ENCODE results near the gene NCOA1.
"Not testable (repeated sequence)": the region's sequence is repeated elsewhere in the genome, so short reads cannot be mapped to it uniquely, and the experiment has no call there.

The NCOA1 gene

DNA sequence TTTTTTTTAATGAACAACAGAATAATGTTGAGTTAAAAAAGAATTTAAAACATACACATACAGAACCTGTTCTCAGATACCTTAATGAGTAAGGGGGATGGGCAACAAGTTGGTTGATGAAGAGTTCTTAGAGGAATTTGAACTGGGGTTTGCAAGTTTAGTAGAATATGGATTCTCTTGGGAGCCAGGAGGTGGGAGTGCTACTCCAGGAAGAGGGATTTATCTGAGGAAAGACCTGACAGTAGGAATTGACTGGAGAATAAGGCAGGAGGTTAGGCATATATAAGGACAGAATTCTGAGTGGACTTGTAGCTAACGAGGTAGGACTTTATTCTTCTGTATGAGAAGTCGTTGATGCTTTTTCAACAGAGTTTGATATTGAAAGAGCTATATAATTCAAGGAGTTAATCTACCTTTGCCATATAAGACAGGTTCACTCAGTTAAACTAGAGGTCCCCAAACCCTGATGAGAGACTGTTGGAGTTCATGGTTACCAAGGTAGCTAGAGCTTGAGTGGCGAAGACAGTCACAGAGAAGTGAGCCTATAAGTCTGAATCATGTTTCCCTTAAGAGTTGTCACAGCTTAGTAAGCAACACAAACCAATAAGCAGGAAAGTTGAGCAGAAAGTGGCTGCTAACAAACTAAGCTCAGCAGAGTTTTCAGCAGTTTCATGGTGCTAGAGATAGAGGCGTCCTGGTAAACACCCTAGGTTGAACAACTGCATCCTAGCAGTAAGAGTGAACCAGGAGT is 88.2 kb downstream of the NCOA1 start:
- DNase-seq (ENCODE audit: low spot score) = no peak

DNA sequence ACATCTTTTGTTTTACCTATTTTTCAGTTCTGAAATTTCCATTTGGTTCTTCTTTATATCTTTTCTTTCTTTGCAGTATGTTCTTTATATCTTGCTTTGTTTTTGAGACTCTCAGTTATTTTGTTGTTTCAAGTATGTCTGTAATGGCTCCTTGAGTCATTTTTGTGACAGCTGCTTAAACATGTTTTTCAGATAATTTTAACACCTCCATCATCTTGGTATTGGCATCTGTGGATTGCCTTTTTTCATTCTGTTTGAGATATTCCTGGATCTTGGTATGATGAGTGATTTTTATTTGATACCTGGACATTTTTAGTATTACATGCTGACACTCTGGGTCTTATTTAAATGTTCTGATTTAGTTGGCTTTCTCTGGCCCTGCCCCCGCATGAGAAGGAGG is 89.5 kb downstream of the NCOA1 start:
- DNase-seq (ENCODE audit: low spot score) = no peak

DNA sequence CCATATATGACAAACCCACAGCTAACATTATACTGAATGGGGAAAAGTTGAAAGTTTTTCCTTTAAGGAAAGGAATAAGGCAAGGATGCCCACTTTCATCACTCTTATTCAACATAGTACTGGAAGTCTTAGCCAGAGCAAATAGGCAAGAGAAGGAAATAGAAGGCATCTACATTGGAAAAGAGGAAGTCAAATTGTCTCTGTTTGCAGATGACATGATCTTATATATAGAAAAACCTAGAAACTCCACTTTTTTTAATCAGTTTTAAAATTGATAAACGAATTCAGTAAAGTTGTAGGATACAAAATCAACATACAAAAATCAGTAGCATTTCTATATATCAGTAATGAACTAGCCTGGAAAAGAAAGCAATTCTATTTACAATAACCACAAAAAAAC is 90.9 kb downstream of the NCOA1 start:
- DNase-seq (ENCODE audit: low spot score) = not testable (repeated sequence)

DNA sequence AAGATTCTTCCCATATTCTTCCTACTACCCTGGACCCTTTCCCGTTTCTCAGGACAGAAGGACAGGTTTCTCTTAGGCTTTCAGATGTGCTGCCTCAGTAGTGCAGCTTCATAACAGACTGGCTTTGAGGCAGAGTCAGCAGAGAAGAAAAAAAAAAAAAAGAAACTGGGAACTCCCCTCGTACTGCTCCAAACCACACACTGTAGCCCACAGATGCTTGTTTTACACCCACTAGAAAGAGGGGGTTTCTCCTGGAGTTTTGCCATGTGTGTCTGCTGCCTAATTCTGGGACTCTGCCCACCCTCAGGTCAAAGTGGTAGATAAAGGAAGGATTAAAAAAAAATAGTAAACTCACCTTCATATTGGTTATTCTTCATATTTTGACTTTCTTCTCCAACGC is 95.9 kb downstream of the NCOA1 start:
- no peak for DNase-seq (ENCODE audit: low spot score)

DNA sequence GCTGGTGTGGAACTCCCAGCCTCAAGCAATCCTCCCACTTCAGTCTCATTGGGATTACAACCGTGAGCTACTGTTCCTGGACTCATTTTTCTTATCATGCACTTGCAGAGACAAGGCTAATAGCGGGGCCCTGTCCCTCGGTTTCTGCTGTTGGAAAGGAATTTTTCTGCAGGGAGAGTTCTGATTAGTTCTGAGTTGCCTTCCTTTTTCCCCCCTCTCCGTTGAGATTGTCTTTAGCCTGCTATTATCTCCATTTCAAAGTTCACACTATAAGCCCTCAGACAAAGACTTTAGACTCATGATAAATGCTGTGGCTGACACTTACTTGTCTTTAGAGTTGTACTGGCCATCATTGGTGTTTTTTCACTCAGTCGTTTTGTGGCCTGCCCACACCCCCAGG is 97.2 kb downstream of the NCOA1 start:
- no peak for DNase-seq (ENCODE audit: low spot score)

DNA sequence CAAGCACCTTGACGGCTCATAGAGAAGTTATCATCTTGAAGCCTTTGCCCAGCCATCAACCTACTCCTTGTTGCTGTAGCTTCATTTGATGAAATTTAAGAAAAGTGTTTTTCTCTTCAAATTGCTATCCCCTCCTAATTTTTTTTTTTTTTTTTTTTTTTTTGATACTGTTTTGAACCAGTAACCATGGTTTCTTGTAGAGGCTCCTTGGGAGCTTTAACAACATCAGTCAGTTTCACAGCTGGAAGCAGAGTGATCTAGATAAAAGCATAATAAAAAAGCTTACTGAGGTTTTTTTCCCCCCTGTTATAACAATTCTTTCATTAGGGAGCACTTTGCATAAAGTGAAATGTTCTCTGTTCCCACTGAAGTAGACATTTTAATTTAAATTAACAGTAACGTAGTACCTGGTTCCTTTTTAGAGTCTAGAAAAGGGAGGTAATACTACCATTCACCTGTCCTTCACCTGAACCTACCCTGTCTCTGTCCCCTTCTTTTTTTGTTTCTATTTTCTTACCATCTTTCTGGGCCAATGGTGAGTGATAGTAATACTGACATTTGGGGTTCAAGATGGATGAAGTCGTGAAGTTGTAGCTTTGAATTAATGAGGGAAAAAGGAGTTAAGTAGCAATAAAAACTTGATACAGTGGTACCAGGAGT is 101.5 kb downstream of the NCOA1 start:
- DNase-seq (ENCODE audit: low spot score) = no peak

DNA sequence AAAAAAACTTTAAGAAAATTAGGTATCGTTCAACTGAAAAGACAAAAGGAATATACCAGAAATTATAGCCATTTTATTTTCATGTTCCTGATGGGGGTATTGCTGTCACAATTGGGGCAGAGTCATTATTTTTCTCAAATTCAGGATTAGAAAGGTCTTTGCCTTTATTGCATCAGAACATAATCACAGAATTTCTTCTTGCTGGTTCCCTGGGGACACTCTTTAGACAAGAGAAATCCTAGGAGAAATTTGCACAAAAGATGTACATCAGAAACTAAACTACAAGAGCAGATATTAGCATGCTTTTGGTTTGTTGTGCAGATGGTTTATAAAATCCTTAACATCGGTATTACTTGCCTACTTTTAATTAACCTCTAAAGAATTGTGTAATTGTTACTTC is 103.2 kb downstream of the NCOA1 start:
- no peak for DNase-seq (ENCODE audit: low spot score)

DNA sequence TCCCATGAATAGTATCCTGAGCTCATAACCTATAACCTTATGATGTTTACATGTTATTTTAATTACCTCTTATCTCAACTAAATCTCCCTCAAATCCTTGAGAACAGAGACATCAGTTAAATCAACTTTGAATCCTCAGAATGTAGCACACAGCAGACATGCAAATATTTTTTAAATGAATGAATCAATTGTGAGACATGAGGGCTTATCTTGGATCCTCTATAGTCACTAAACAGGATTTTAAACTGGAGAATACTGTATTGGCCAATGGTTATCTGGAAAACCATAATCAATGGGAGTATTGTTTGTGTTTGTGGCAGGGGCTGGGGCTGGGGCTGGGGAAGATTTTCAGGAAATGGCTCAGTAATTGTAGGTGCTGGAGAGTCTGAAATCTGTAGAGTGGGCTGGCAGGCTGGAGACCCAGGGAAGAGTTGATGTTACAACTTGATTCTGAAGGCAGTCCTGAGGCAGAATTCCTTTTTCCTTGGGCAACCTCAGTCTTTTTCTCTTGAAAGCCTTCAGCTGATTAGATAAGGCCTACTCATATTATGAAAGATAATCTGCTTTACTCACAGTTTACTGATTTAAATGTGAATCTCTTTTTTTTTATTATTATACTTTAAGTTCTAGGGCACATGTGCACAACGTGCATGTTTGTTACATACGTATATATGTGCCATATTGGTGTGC is 106.3 kb downstream of the NCOA1 start:
- no peak for DNase-seq (ENCODE audit: low spot score)

DNA sequence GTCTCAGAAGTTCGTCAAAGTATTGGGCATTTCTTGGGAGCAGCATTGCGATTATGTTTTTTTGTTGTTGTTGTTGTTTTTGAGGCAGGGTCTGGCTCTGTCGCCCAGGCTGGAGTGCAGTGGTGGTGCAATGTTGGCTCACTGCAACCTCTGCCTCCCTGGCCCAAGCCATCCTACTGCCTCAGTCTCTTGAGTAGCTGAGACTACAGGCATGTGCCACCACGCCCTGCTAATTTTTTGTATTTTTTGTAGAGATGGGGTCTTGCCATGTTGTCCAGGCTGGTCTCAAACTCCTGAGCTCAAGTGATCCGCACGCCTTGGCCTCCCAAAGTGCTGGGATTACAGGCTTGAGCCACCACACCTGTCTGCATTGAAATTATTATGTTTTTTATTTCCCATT is 109.1 kb downstream of the NCOA1 start:
- DNase-seq (ENCODE audit: low spot score) = not testable (repeated sequence)

DNA sequence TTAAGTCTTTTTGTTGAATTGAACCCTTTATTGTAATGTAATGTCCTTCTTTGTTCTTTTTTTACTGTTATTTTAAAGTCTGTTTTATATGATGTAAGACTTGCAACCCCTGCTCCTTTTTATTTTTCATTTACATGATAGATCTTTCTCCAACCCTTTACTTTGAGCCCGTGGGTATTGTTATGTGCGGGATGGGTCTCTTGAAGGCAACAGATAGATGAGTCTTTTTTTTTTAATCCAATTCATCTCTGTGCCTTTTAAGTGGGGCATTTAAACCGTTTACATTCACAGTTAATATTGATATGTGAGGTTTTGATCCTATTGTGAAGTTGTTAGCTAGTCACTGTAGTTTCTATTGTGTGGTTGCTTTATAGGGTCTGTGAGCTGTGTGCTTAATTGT is 120.6 kb downstream of the NCOA1 start:
- DNase-seq (ENCODE audit: low spot score) = no peak

DNA sequence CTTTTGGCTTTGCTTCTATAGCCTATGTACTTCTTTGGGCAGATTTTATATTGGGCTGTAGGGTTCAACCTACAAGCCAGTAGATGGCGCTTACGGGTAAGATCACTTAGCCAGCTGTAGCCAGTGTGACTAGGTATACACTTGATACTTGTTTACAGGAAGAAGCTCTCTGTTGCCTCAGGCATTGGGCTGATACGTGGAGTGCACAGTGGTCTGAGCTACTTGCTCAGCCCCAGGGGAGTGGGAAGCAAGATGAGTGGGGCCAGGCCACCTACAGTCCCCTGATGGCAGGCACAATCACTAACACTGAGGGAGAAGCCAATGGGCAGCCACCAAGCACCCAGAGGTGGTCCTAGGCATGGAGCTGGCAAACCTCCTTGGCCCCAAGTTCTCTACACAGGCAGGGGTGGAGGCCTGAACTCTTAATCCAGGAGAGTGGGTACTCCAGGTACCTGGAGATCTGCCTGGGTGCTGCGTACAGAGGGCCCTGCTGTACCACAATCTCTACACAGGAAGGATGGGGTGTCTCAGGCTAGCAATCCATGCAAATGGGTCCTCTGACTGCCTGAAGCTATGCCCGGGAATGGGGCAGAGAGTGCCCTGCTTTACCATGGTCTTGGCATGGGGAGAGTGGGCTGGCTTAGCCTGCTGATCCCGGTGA is 122.2 kb downstream of the NCOA1 start:
- DNase-seq (ENCODE audit: low spot score) = peak; percentile 21

DNA sequence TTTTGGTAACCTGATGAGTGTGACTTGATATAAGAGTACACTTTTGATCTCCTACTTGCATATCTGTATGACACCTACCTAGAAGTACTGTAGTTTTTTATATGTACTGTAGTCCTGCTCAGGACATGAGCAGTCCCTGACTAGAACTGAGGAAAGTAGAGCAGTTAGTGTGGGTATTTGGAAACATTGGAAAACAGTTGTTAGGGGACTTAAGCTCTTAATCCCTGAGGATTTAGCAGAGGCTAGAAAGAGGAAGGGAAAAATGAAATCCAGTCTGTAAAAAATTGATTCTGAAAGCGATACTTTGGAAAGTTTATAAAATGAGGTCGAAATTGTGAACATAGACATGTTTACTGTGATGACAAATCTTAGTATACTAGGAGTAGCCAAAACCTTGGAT is 125.6 kb downstream of the NCOA1 start:
- DNase-seq (ENCODE audit: low spot score) = no peak

DNA sequence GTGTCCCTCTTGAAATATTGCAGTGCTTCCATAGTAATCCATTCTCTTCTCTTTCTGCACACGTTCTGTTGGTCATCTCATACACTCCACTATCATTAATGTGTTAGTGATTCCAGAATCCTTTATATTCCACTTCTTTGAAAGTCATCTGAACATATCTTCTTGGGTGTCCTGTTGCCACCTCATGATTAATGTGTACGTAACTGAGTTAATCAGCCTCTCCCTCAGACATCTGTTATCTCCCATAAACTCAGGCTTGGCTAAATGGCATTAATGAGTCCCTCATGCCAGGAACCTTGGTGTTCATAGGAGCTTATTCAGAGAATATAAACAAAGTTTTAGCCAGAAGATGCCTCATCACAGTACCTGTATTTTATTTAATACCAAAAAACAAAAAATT is 126.4 kb downstream of the NCOA1 start:
- no peak for DNase-seq (ENCODE audit: low spot score)

DNA sequence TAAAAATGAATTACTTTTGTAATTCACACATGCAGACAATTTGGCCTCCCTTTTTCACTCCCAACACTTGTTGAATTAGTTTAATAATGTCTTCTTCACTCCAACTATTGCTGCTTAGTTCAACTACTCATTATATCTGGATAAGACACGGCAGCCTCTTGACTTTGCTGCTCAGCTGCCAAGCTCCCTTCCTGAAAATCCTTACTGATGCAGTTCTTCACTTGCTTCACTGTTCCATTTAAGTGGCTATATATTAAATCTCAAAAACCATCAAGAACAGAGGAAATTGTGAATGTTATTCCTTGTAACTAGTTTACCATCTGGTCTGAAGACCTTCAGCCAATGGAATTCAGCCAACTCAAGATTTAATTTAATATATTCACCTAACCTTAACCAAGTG is 127.1 kb downstream of the NCOA1 start:
- no peak for DNase-seq (ENCODE audit: low spot score)

DNA sequence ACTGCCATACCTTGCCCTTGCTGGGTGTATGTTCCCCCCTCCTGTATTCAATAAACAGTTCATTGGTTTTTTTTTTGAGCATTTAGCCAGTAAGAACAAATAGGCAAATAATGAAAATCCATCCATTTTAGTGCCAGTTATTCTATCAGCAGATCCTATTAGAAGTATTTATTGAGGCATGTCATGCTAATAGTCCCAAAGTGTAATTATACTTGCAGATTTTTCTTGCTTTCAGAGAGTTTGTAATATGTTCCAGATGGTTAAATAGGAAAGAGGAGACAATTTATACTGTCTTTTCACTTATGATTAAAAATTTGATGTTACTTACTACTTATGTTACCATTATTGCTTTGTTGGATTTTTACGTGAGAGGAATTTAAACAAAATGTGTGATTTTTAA is 127.6 kb downstream of the NCOA1 start:
- DNase-seq (ENCODE audit: low spot score) = no peak

DNA sequence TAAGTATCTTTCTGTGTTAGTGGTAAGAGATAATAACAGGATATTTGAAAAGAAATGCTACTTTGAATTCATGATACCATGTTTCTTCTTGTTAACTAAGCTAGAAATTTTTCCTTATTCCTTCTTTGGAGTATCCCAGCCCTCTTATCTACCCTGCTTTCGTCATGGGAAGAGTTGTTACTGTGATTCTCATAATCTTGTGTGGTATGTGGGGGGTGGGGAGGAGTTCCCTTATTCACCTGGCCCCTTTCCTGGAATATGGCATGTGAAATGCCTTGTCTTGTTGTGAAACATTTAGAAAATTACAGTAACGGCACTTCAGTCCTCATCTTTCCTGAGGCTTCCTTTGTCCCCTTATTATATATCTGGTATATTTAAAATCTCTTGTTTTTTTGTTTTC is 129.9 kb downstream of the NCOA1 start:
- no peak for DNase-seq (ENCODE audit: low spot score)

DNA sequence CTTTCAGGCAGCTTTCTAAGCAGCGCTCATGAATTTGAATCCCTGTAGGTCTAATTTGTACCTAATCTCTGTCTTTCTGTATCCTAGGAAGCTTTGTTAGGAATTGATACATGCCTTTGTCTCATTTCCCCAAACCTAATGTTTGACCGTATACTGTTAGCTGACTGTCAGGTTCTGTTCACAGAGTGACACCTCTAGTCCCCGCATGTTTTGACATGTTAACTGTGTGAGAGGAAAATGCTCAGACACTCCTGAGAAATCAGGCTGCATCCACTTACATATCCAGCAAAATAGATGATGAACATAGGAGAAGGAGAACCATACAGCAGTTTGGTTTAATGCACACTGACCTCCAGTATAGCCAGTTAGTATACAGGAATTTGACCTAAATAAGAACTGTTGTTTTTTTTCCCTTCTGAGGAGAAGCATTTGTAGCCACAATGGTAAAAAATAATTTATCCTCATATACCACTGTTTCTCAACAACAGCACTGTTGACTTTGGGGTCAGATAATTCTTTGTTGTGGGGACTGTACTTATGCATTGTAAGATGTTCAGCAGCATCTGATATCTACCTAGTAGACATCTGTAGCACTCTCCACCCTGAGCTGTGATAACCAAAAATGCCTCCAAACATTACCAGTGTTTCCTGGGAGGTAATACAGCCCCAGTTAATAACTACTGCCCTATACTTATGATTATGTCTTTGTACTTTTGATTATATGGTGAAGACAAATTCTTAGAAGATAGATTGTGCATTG is 130.9 kb downstream of the NCOA1 start:
- no peak for DNase-seq (ENCODE audit: low spot score)

DNA sequence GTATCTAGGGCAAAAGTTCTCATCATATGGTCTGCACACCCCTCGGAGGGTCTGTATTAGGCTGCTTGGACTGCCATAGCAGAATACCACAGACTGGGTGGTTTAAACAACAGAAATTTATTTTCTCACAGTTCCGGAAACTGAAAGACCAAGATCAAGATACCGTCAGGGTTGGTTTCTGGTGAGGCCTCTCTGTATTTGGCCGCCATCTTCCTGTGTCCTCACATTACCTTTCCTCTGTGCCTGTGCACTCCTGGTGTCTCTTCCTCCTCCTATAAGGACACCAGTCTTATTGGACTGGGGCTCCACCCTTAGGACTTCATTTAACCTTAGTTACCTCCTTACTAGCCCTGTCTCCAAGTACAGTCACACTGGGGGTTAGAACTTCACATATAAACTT is 132.5 kb downstream of the NCOA1 start:
- no peak for DNase-seq (ENCODE audit: low spot score)

DNA sequence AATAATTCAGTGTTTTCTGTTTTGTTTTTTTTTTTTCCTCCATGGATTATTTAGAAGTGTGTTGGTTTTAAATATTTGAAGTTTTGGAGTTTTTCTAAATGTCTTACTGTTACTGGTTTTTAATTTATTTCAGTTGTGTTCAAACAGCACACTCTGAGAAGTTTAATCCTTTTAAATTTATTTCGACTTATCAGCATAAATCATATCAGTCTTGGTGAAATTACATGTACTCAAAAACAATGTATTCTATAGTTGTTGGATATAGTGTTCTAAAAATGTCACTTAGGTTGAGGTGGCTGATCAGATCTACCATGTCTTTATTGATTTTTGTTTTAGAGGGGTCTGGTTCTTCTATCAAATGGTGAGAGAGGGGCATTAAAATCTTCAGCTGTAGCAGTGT is 134.7 kb downstream of the NCOA1 start:
- DNase-seq (ENCODE audit: low spot score) = no peak

DNA sequence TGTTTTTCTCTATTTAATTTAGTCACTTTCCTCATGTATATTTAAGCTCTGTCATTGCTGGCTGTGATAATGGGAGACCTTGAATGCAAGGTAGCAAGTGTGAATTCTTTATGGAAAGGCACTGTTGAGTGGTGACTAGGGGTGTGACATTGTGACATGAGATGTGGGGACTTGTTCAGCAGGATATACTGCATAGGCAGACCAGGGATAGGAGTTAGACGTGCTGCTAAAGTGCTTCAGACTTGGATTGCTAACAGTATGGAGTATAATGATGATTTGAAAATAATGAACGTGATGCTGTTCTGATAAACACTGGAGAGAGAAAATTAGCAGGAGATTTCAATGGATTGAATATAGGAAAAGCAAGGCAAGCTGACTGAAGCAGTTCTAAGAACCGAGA is 135.1 kb downstream of the NCOA1 start:
- no peak for DNase-seq (ENCODE audit: low spot score)

DNA sequence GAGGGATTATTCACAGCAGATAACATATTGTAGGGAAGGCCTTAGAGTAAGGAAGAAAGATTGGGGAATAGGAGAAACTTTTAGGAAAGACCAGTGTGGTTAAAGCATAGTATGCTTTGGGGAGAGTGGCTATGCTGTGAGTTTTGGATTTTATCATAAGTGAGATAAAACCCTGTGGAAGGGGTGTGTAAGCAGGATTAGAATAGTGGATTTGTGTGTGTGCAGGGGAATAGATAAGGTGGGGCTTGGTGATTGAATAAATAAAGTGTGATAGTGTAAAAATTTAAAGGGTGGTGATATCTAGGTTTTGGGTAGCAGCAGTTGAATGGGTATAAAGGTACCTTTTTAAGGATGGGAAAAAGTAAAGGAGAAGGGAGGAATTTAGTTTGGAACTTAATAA is 137.7 kb downstream of the NCOA1 start:
- no peak for DNase-seq (ENCODE audit: low spot score)

DNA sequence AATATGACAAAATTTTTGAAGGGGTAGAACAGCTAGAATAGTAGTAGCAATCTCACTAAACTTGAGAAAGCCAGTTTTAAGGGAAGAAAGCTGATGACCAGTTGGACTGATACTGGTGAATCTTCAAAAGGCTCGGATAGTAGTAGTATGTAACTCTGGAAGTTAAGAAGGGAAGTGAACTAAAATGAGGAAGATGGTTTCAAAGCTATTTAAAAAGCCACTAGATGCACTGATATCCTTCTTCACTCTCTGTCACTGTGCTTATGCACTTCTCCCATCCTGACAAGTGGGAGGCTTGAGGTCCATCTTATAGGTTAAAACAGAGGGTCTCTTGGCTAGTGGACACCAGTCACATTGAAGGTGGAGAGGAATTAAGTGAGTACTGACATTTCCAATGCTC is 141.1 kb downstream of the NCOA1 start:
- DNase-seq (ENCODE audit: low spot score) = no peak
